H1 (cell line): ENCODE measurements around the gene ASXL1. TPM values are rescaled to one million over a fixed set of nuclear protein-coding genes. Genes with fewer than 3 reads are reported as not detected.

ENCODE experiments used
- GABPA ChIP-seq: IDR thresholded peaks from 2 replicates; pipeline ENCODE4 v1.6.1; 2011; ENCODE audit warnings: mild to moderate bottlenecking, low read length, moderate library complexity, borderline replicate concordance; ENCODE audit not compliant: insufficient read depth
- JUND ChIP-seq: IDR thresholded peaks from 2 replicates; pipeline ENCODE4 v1.6.1; 2011; ENCODE audit warnings: mild to moderate bottlenecking, improper control_type of control experiment, low read length
- TAF7 ChIP-seq: optimal IDR thresholded peaks from 2 replicates; pipeline ENCODE3; 2011; ENCODE audit warnings: low read depth, mild to moderate bottlenecking, inconsistent platforms, low read length, moderate library complexity, borderline replicate concordance
- polyA plus RNA-seq, 7 experiments: library from polyadenylated mRNA; depleted of rRNA in 3 of 7; stranded (reverse) in 5 of 7; unstranded in 2 of 7; fragments of >200 nt in 5 of 7; fragments of 200-250 nt in 2 of 7; gene quantifications; 1 replicate in 5 of 7; 2 replicates in 1 of 7; 4 replicates in 1 of 7; pipeline versions ENCODE4 v1.2.1 to v1.2.3, GENCODE V29; 2011 to 2013; ENCODE audit warnings: missing spikeins in 2 of 7, mixed read lengths in 2 of 7
- total RNA-seq: library from RNA; stranded (reverse); fragmentation: NEBNext Ultra II Directional; extraction: Animal tissue kit (Norgen Biotek cat#: 25700); gene quantifications from 2 replicates; pipeline ENCODE4 v1.2.1, GENCODE V29; 2021
- TF ChIP-seq, protein P1 (sequence below): IDR thresholded peaks from 2 replicates; pipeline ENCODE4 v1.6.1; 2012; ENCODE audit warnings: low read length, inconsistent platforms

The ASXL1 gene
- total and polyA plus RNA-seq, 2 of the 8 experiments (the other 6 are each of a cell fraction or from before 2014, with no cell fraction given), result 10.6 to 26.5 TPM

DNA sequence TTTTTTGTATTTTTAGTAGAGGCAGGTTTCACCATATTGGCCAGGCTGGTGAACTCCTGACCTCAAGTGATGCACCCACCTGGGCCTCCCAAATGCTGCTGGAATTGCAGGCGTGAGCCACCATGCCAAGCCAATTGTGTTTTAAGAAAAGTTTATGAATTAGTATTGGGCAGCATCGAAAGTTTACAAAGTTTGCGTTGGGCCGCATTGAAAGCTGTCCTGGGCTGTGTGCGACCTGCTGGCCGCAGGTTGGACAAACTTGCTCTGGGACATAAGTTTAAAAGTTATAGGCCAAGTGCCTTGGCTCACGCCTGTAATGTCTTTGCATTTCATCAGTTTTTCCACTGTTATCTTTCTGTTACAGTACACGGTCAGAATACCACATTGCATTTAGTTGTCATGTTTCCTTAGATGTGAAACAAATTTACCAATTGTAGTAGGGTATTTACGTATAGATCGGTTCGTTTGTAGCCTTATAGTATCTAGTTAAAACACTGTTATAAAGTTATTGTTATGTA lies 39.5 kb downstream of the ASXL1 start (continued):
- TF ChIP-seq TAF7 (no peak), GABPA (no peak), JUND (no peak)
- TF ChIP-seq, protein P1, sequence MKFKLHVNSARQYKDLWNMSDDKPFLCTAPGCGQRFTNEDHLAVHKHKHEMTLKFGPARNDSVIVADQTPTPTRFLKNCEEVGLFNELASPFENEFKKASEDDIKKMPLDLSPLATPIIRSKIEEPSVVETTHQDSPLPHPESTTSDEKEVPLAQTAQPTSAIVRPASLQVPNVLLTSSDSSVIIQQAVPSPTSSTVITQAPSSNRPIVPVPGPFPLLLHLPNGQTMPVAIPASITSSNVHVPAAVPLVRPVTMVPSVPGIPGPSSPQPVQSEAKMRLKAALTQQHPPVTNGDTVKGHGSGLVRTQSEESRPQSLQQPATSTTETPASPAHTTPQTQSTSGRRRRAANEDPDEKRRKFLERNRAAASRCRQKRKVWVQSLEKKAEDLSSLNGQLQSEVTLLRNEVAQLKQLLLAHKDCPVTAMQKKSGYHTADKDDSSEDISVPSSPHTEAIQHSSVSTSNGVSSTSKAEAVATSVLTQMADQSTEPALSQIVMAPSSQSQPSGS, result no peak
